HCT116 (cell line): ENCODE measurements around the gene SYF2. TPM values are rescaled to one million over a fixed set of nuclear protein-coding genes. Genes with fewer than 3 reads are reported as not detected.

Experiments used
- ATAC-seq: fragments of 200-7000 bp; cut with Tn5 transposase; 2 replicates; pipeline ENCODE4 v1.9.1; 2020; ENCODE audit warnings: mild to moderate bottlenecking, moderate library complexity
- BruUV-seq: library from RNA; stranded (reverse); fragments of 400-500 nt; replicated peaks from 2 replicates; lab custom pipeline; 2021; lab: Mats Ljungman, UMichigan
- CTCF ChIA-PET: fragments of 300-600 bp; sonication (Branson Sonifier 250); formaldehyde crosslinking; loops from one replicate; lab custom pipeline; 2021; ENCODE audit warnings: antibody characterized with exemption; lab: Charles Lee
- POLR2A ChIA-PET: fragments of 300-600, 350-600 bp; sonication (Branson Sonifier 250); formaldehyde crosslinking; loops from one replicate; lab custom pipeline; 2021; ENCODE audit warnings: antibody characterized with exemption; lab: Charles Lee
- RAD21 ChIA-PET, 2 experiments: fragments of 300-600 bp; sonication (Branson Sonifier 250); formaldehyde crosslinking; loops; one replicate each; lab custom pipeline; 2023; ENCODE audit warnings: low total read pairs in 2 of 2; ENCODE audit not compliant: uncharacterized antibody in 2 of 2, unreplicated experiment in 2 of 2, low non-redundant PET in 1 of 2; lab: Charles Lee
- DNase-seq: peaks from one replicate; pipeline ENCODE4 v3.0.0-alpha.2; 2010; ENCODE audit warnings: low read depth, low spot score
- H2AFZ ChIP-seq: fragments of 200-600 bp; shearing (Covaris generic), sonication (generic); 2 replicates; pipeline ENCODE4 v1.6.1; 2017; ENCODE audit warnings: low read depth, mixed run types, mixed read lengths, antibody characterized with exemption, low read length; ENCODE audit not compliant: poor library complexity, severe bottlenecking
- H3K27ac ChIP-seq: 2 replicates; pipeline ENCODE4 v1.5.1; 2012; ENCODE audit warnings: low read depth, low read length
- H3K27me3 ChIP-seq: fragments of 200-600 bp; sonication (generic); 2 replicates; pipeline ENCODE4 v1.6.1; 2016; ENCODE audit warnings: mixed run types, low read length, mixed read lengths; ENCODE audit not compliant: insufficient read depth
- H3K36me3 ChIP-seq, 2 experiments: fragments of 200-500 bp in 1 of 2; fragments of 200-600 bp in 1 of 2; sonication (Bioruptor generic) in 1 of 2; sonication (generic) in 1 of 2; 2 replicates each; pipeline versions ENCODE4 v1.5.1 to v1.6.1; 2014 to 2016; ENCODE audit warnings: low read length in 2 of 2, inconsistent platforms in 1 of 2, mixed read lengths in 1 of 2, mixed run types in 1 of 2; ENCODE audit not compliant: insufficient read depth in 2 of 2, control insufficient read depth in 1 of 2
- H3K4me1 ChIP-seq, 2 experiments: fragments of 200-600 bp in 1 of 2; sonication (generic) in 1 of 2; 2 replicates each; pipeline versions ENCODE4 v1.5.1 to v1.6.1; 2012 to 2017; ENCODE audit warnings: low read length in 2 of 2, inconsistent platforms in 1 of 2, mild to moderate bottlenecking in 1 of 2, mixed read lengths in 1 of 2, mixed run types in 1 of 2, moderate library complexity in 1 of 2; ENCODE audit not compliant: insufficient read depth in 2 of 2, control insufficient read depth in 1 of 2
- H3K4me2 ChIP-seq: fragments of 200-600 bp; sonication (generic); 2 replicates; pipeline ENCODE4 v1.6.1; 2017; ENCODE audit warnings: mixed run types, low read length, mixed read lengths
- H3K4me3 ChIP-seq, 2 experiments: fragments of 200-600 bp in 1 of 2; sonication (generic) in 1 of 2; replicated peaks in 1 of 2; 2 replicates each; pipeline ENCODE4 v1.5.1; 2011 to 2016; ENCODE audit warnings: low read length in 2 of 2, control low read depth in 1 of 2, low read depth in 1 of 2, mild to moderate bottlenecking in 1 of 2, mixed read lengths in 1 of 2, mixed run types in 1 of 2
- H3K79me2 ChIP-seq: fragments of 200-600 bp; sonication (generic); 2 replicates; pipeline ENCODE4 v1.6.1; 2017; ENCODE audit warnings: mild to moderate bottlenecking, mixed run types, low read length, moderate library complexity, mixed read lengths; ENCODE audit not compliant: insufficient read depth
- H3K9ac ChIP-seq: fragments of 200-600 bp; sonication (generic); 2 replicates; pipeline ENCODE4 v1.6.1; 2016; ENCODE audit warnings: low read length, mixed read lengths
- H3K9me2 ChIP-seq: fragments of 200-600 bp; sonication (generic), shearing (Covaris generic); 2 replicates; pipeline ENCODE4 v1.6.1; 2017; ENCODE audit warnings: mixed run types, mild to moderate bottlenecking, moderate library complexity; ENCODE audit not compliant: insufficient read depth
- H3K9me3 ChIP-seq, 2 experiments: fragments of 200-500 bp in 1 of 2; fragments of 200-600 bp in 1 of 2; sonication (Bioruptor generic) in 1 of 2; sonication (generic) in 1 of 2; 2 replicates each; pipeline ENCODE4 v1.6.1; 2014 to 2017; ENCODE audit warnings: low read length in 2 of 2, mixed read lengths in 2 of 2, inconsistent platforms in 1 of 2, low read depth in 1 of 2, mild to moderate bottlenecking in 1 of 2, mixed run types in 1 of 2, moderate library complexity in 1 of 2; ENCODE audit not compliant: control insufficient read depth in 1 of 2, insufficient read depth in 1 of 2
- H4K20me1 ChIP-seq: fragments of 200-600 bp; sonication (generic), shearing (Covaris generic); 2 replicates; pipeline ENCODE4 v1.6.1; 2017; ENCODE audit warnings: mixed run types, mild to moderate bottlenecking, moderate library complexity; ENCODE audit not compliant: insufficient read depth
- POLR2AphosphoS5 ChIP-seq: IDR thresholded peaks from 2 replicates; pipeline ENCODE4 v1.6.1; 2011; ENCODE audit warnings: mild to moderate bottlenecking, low read depth, low read length, moderate library complexity
- RAD21 ChIP-seq: IDR thresholded peaks from 2 replicates; pipeline ENCODE4 v1.6.1; 2012; ENCODE audit warnings: low read depth, mild to moderate bottlenecking
- ZNF274 ChIP-seq: fragments of 200-500 bp; sonication (Bioruptor generic); IDR thresholded peaks from 2 replicates; pipeline ENCODE4 v1.6.1; 2014; ENCODE audit warnings: mild to moderate bottlenecking, low read depth, low read length, inconsistent platforms
- intact Hi-C: fragments of 100-400 bp; cut with micrococcal nuclease; formaldehyde crosslinking; loops from 2 replicates; pipeline ENCODE4 v1.10.0; 2022
- total RNA-seq: library from RNA; stranded (reverse); gene quantifications from one replicate; pipeline ENCODE4 v1.2.1, GENCODE V29; 2021; ENCODE audit not compliant: unreplicated experiment
- TF ChIP-seq, protein P1 (sequence below): IDR thresholded peaks from 2 replicates; pipeline ENCODE4 v1.6.1; 2012; ENCODE audit warnings: low read depth
- TF ChIP-seq, protein P2 (sequence below): IDR thresholded peaks from 2 replicates; pipeline ENCODE4 v1.6.1; 2012

SYF2 gene
- total RNA-seq, 1 experiment from 2014 or later = 40.4 TPM

DNA sequence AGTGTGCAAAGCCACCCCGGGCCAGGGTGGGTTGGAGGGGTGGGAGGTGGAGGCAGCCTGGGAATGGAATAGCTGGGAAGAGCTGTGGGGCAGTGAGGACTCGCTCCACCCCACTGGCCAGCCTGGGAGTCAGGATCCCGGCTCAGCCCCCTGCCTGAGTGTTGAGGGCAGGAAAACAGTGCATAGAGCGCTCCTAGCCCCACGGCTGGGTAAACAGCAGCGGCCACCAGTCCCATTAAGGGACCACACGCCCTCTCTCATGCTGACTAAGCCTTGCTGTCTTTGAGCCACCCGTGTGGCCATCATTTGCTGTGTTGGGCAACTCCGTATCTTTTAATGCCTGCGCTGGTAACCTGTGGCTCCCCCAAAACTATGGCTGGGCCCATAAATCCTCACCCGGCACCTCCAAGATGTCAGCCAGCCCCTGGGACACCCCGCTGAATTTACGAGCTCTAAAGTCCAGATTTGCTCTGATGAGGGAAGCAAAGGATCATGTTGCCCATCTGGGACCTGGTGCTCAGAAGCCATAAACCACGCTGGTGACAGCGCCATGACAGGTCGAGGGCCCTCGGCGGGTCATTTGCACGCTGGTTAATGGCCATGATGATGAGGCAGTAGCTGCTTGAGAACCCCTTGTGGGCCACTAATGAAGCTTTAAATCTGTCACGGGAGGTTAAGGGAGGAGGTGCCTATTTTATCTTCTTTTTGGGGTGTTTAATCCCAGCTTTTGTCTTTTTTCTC, 34.9 kb downstream of the SYF2 start:
- H3K4me2 ChIP-seq = no peak overlapping the region
- no peak overlapping the region for H3K27ac ChIP-seq

More for the DNA sequence above, 34.9 kb downstream of the SYF2 start:
- ChIA-PET RAD21 (no interaction called here), CTCF (no interaction called here), POLR2A (no interaction called here)
- peaks cover 0 to 6% of the 10 kb centered on the region in 2 experiments; a peak in 1 of 4 replicates for H3K4me1 ChIP-seq
- no peaks in the 10 kb centered on the region for H3K9me3 ChIP-seq
- no peak overlapping the region for H3K4me3 ChIP-seq
- no peaks in the 10 kb centered on the region for H4K20me1 ChIP-seq
- no peaks in the 10 kb centered on the region for H3K36me3 ChIP-seq
- H3K9me2 ChIP-seq = no peaks in the 10 kb centered on the region
- no peaks in the 10 kb centered on the region for H3K79me2 ChIP-seq
- BruUV-seq = no TSS peak
- TF ChIP-seq, protein P1, sequence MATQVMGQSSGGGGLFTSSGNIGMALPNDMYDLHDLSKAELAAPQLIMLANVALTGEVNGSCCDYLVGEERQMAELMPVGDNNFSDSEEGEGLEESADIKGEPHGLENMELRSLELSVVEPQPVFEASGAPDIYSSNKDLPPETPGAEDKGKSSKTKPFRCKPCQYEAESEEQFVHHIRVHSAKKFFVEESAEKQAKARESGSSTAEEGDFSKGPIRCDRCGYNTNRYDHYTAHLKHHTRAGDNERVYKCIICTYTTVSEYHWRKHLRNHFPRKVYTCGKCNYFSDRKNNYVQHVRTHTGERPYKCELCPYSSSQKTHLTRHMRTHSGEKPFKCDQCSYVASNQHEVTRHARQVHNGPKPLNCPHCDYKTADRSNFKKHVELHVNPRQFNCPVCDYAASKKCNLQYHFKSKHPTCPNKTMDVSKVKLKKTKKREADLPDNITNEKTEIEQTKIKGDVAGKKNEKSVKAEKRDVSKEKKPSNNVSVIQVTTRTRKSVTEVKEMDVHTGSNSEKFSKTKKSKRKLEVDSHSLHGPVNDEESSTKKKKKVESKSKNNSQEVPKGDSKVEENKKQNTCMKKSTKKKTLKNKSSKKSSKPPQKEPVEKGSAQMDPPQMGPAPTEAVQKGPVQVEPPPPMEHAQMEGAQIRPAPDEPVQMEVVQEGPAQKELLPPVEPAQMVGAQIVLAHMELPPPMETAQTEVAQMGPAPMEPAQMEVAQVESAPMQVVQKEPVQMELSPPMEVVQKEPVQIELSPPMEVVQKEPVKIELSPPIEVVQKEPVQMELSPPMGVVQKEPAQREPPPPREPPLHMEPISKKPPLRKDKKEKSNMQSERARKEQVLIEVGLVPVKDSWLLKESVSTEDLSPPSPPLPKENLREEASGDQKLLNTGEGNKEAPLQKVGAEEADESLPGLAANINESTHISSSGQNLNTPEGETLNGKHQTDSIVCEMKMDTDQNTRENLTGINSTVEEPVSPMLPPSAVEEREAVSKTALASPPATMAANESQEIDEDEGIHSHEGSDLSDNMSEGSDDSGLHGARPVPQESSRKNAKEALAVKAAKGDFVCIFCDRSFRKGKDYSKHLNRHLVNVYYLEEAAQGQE = no peak
- TF ChIP-seq RAD21 = no peak
- TF ChIP-seq, protein P2, sequence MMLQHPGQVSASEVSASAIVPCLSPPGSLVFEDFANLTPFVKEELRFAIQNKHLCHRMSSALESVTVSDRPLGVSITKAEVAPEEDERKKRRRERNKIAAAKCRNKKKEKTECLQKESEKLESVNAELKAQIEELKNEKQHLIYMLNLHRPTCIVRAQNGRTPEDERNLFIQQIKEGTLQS = no peak
- no peak for TF ChIP-seq ZNF274
- TF ChIP-seq POLR2AphosphoS5 = no peak
- H3K9ac ChIP-seq = no peak overlapping the region
- no peak for ATAC-seq
- no peaks in the 10 kb centered on the region for H3K27me3 ChIP-seq
- DNase-seq = no peak
- no peak overlapping the region for H2AFZ ChIP-seq
- intact Hi-C loops = no loop called here
